HG03442 (cell line): ENCODE results near the gene USP24.
"Not testable (repeated sequence)": the region's sequence is repeated elsewhere in the genome, so short reads cannot be mapped to it uniquely, and the experiment has no call there.

Experiments
- ATAC-seq: cut with Tn5 transposase; IDR thresholded peaks from one replicate; pipeline ENCODE4 v1.9.1; 2021; ENCODE audit warnings: mild to moderate bottlenecking, moderate library complexity; ENCODE audit not compliant: unreplicated experiment

Gene USP24

GRCh38 chr1:55200667-55201066 is 14.5 kb downstream of the USP24 start:
- no peak for ATAC-seq

- ATAC-seq, result not testable (repeated sequence)
Observed at GRCh38 chr1:55199735-55200134, 15.4 kb downstream of the USP24 start.

GRCh38 chr1:55198044-55198443 is 17.1 kb downstream of the USP24 start:
- ATAC-seq, result no peak

- no peak for ATAC-seq
Observed at GRCh38 chr1:55197099-55197498, 18.1 kb downstream of the USP24 start.

GRCh38 chr1:55196433-55197035 is 18.6 kb downstream of the USP24 start:
- ATAC-seq, result no peak

GRCh38 chr1:55195521-55196233 is 19.5 kb downstream of the USP24 start:
- ATAC-seq, result no peak

GRCh38 chr1:55194851-55195250 is 20.3 kb downstream of the USP24 start:
- ATAC-seq, result no peak

GRCh38 chr1:55192093-55192492 is 23.1 kb downstream of the USP24 start:
- no peak for ATAC-seq

GRCh38 chr1:55191219-55191952 is 23.8 kb downstream of the USP24 start:
- not testable (repeated sequence) for ATAC-seq

GRCh38 chr1:55190109-55190508 is 25.1 kb downstream of the USP24 start:
- no peak for ATAC-seq

GRCh38 chr1:55188909-55189308 is 26.3 kb downstream of the USP24 start:
- ATAC-seq, result no peak

GRCh38 chr1:55185832-55186231 is 29.3 kb downstream of the USP24 start:
- ATAC-seq, result no peak

GRCh38 chr1:55184859-55185258 is 30.3 kb downstream of the USP24 start:
- ATAC-seq, result no peak

GRCh38 chr1:55181666-55182065 is 33.5 kb downstream of the USP24 start:
- ATAC-seq, result no peak

- ATAC-seq, result no peak
Observed at GRCh38 chr1:55180075-55180670, 35.0 kb downstream of the USP24 start.

GRCh38 chr1:55179177-55179835 is 35.9 kb downstream of the USP24 start:
- no peak for ATAC-seq

GRCh38 chr1:55172687-55173086 is 42.5 kb downstream of the USP24 start:
- ATAC-seq, result no peak

GRCh38 chr1:55172272-55172671 is 42.9 kb downstream of the USP24 start:
- no peak for ATAC-seq

- no peak for ATAC-seq
Observed at GRCh38 chr1:55171694-55172093, 43.5 kb downstream of the USP24 start.

- ATAC-seq, result no peak
Observed at GRCh38 chr1:55170426-55170825, 44.7 kb downstream of the USP24 start.

- ATAC-seq, result no peak
Observed at GRCh38 chr1:55169126-55169525, 46.0 kb downstream of the USP24 start.
